GM12891 (cell line): ENCODE results near the gene CTNNA1.

Experiments
- PAX5 ChIP-seq: IDR thresholded peaks from 2 replicates; pipeline ENCODE4 v1.6.1; 2011; ENCODE audit warnings: low read length, moderate library complexity, mild to moderate bottlenecking; ENCODE audit not compliant: insufficient read depth, severe bottlenecking
- POLR2A ChIP-seq: IDR thresholded peaks from 2 replicates; pipeline ENCODE4 v1.6.1; 2011; ENCODE audit warnings: low read depth, low read length, control low read depth
- POLR2AphosphoS5 ChIP-seq: IDR thresholded peaks from 2 replicates; pipeline ENCODE4 v1.6.1; 2011; ENCODE audit warnings: low read depth, low read length, control low read depth
- POU2F2 ChIP-seq: IDR thresholded peaks from 2 replicates; pipeline ENCODE4 v1.6.1; 2011; ENCODE audit warnings: low read depth, mild to moderate bottlenecking, control low read depth, low read length, moderate library complexity
- SPI1 ChIP-seq: IDR thresholded peaks from 2 replicates; pipeline ENCODE4 v1.6.1; 2011; ENCODE audit warnings: low read depth, low read length, control low read depth
- TAF1 ChIP-seq: IDR thresholded peaks from 2 replicates; pipeline ENCODE4 v1.6.1; 2011; ENCODE audit warnings: low read depth, low read length, control low read depth

DNA sequence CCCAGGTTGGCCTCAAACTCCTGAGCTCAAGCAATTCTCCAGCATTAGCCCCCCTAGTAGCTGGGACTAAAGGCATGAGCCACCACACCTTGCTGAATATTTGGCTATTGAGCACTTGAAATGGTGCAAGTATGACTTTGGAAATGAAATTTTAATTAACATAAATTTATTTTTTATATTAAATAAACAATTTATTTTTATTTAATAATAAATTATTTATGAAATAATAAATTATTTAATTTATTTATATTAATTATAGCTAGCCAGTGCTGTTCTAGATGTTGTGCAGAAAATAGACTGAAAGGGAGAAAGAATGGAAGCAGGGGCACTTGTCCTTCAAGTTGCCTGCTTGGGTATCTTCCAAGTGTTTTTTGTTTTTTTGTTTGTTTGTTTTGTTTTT lies 40.0 kb upstream of the CTNNA1 start:
- TF ChIP-seq POLR2AphosphoS5 = no peak
- TF ChIP-seq POLR2A = no peak
- TF ChIP-seq TAF1 = no peak
- TF ChIP-seq PAX5 = no peak
- no peak for TF ChIP-seq SPI1
- TF ChIP-seq POU2F2 = no peak
